ENCODE results near the gene TRANK1.

The TRANK1 gene

DNA sequence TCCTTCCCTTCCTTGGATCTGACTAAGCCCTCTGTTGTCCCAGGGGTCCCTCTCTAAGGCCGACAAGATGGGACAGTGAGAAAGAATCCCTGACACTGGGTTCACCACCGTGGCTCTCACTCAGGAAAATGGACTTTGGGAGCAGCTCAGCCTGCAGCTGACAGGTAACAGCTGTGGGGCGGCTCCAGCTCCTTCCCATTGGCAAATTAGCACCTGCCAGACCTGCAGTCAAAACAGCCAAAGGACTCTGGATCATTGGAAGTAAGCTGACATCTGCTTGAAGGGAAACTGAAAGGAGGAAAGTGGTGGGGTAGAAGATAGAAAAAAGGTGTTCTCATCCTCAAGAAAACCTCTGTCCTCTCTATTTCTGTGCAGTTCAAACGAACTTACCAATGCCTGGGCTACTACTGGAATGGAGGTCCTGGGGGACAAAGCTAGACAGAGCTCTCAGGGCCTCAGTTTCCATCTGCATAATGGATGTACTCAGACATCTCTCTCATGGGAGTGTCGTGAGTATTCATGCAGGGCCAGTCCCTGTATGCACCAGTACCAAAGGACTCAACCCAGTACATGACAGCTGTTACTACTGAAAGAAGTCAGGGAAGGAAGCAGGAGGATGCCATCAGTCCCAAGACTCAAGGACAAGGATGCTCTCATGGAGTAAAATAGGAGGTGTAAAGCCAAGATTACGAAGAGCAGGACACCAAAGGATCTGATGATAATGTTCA, 126.9 kb downstream of the TRANK1 start:
- TF ChIP-seq, protein P1, sequence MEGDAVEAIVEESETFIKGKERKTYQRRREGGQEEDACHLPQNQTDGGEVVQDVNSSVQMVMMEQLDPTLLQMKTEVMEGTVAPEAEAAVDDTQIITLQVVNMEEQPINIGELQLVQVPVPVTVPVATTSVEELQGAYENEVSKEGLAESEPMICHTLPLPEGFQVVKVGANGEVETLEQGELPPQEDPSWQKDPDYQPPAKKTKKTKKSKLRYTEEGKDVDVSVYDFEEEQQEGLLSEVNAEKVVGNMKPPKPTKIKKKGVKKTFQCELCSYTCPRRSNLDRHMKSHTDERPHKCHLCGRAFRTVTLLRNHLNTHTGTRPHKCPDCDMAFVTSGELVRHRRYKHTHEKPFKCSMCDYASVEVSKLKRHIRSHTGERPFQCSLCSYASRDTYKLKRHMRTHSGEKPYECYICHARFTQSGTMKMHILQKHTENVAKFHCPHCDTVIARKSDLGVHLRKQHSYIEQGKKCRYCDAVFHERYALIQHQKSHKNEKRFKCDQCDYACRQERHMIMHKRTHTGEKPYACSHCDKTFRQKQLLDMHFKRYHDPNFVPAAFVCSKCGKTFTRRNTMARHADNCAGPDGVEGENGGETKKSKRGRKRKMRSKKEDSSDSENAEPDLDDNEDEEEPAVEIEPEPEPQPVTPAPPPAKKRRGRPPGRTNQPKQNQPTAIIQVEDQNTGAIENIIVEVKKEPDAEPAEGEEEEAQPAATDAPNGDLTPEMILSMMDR (IDR thresholded peaks at IDR 0.05; ENCODE audit: low read depth, low read length, poor library complexity, severe bottlenecking): no peak
- TF ChIP-seq EZH2phosphoT487 (IDR thresholded peaks at IDR 0.05; ENCODE audit: borderline replicate concordance, low read length): no peak
- Histone ChIP-seq H3K9me3 (ENCODE audit: control insufficient read depth, insufficient read depth, low read length) (no peaks in the 10 kb centered on the region), H3K27ac (ENCODE audit: low read depth, low read length) (no peak overlapping the region)

DNA sequence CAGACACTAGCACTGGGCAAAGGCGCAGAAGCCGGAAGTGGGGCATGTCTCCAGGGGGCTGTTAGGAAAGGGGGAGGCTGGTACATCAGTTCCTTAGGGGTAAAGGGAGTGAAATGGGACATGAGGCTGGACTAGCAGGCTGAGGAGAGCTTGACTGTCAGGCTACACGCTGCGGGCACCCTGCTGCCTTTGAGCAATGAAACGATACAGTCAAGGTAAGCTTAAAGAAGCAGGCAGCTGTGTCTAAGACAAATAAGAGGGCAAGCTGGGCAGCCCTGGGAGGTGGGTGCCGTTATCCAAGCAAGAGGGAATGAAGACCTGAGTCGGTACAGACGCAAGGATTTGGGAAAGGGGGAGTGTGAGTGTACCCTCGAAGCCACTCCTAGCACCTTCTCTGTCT, 129.5 kb downstream of the TRANK1 start:
- no peaks in the 10 kb centered on the region for H3K27me3 ChIP-seq (ENCODE audit: control insufficient read depth, low read length)
- H3K4me2 ChIP-seq (ENCODE audit: low read length): no peak overlapping the region
- H3K36me3 ChIP-seq (ENCODE audit: control insufficient read depth, low read length): no peaks in the 10 kb centered on the region
- H3K79me2 ChIP-seq (ENCODE audit: control insufficient read depth, low read length): no peaks in the 10 kb centered on the region
- H3K4me3 ChIP-seq (ENCODE audit: low read length): no peak overlapping the region
- H3K4me1 ChIP-seq (ENCODE audit: control insufficient read depth, low read length): peaks cover 9% of the 10 kb centered on the region
- TF ChIP-seq EZH2phosphoT487 (IDR thresholded peaks at IDR 0.05; ENCODE audit: borderline replicate concordance, low read length): no peak
- TF ChIP-seq, protein P1 (IDR thresholded peaks at IDR 0.05; ENCODE audit: low read depth, low read length, poor library complexity, severe bottlenecking): no peak
- no peak overlapping the region for H3K27ac ChIP-seq (ENCODE audit: low read depth, low read length)
- H3F3A ChIP-seq (ENCODE audit: control insufficient read depth, insufficient read depth): no peaks in the 10 kb centered on the region
- H3K9me2 ChIP-seq (replicated peaks; ENCODE audit: control insufficient read depth, low read length): no peaks in the 10 kb centered on the region
- H3K9me3 ChIP-seq (ENCODE audit: control insufficient read depth, insufficient read depth, low read length): no peaks in the 10 kb centered on the region
- no peaks in the 10 kb centered on the region for H4K20me1 ChIP-seq (ENCODE audit: control insufficient read depth, insufficient read depth, low read depth, low read length)

More for the DNA sequence above, 126.9 kb downstream of the TRANK1 start:
- no peak overlapping the region for H3K4me2 ChIP-seq (ENCODE audit: low read length)
- no peaks in the 10 kb centered on the region for H3K79me2 ChIP-seq (ENCODE audit: control insufficient read depth, low read length)
- no peaks in the 10 kb centered on the region for H3K36me3 ChIP-seq (ENCODE audit: control insufficient read depth, low read length)
- H3K4me3 ChIP-seq (ENCODE audit: low read length): no peak overlapping the region
- H3K27me3 ChIP-seq (ENCODE audit: control insufficient read depth, low read length): no peaks in the 10 kb centered on the region
- no peaks in the 10 kb centered on the region for H3K9me2 ChIP-seq (replicated peaks; ENCODE audit: control insufficient read depth, low read length)
- no peaks in the 10 kb centered on the region for H4K20me1 ChIP-seq (ENCODE audit: control insufficient read depth, insufficient read depth, low read depth, low read length)
- H3K4me1 ChIP-seq (ENCODE audit: control insufficient read depth, low read length): no peaks in the 10 kb centered on the region
- H3F3A ChIP-seq (ENCODE audit: control insufficient read depth, insufficient read depth): no peaks in the 10 kb centered on the region

DNA sequence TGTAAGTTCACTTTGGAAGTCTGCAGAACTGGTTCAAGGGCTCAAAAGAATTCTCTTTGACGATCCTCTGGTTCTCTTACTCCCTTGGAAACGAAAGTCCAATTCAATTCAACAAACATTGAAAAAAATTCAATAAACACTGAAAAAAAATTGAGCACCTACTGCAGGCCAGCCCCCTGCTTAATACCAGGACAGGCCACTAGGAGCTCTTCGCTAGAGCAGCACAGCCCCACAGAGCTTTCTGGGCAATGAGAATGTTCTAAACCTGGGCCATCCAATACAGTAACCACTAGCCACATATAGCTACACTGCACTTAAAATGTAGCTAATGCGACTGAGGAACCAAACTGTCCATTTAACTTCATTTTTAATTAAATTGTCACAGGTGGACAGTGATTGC, 130.1 kb downstream of the TRANK1 start:
- TF ChIP-seq, protein P1 (IDR thresholded peaks at IDR 0.05; ENCODE audit: low read depth, low read length, poor library complexity, severe bottlenecking): peak; percentile 34
- TF ChIP-seq EZH2phosphoT487 (IDR thresholded peaks at IDR 0.05; ENCODE audit: borderline replicate concordance, low read length): no peak
- Histone ChIP-seq H3K4me2 (ENCODE audit: low read length) (no peak overlapping the region), H3K9me2 (replicated peaks; ENCODE audit: control insufficient read depth, low read length) (no peaks in the 10 kb centered on the region), H3K27me3 (ENCODE audit: control insufficient read depth, low read length) (no peaks in the 10 kb centered on the region), H3K4me3 (ENCODE audit: low read length) (no peak overlapping the region), H3K4me1 (ENCODE audit: control insufficient read depth, low read length) (peaks cover 9% of the 10 kb centered on the region), H3K79me2 (ENCODE audit: control insufficient read depth, low read length) (no peaks in the 10 kb centered on the region), H4K20me1 (ENCODE audit: control insufficient read depth, insufficient read depth, low read depth, low read length) (no peaks in the 10 kb centered on the region), H3K27ac (ENCODE audit: low read depth, low read length) (no peak overlapping the region), H3K9me3 (ENCODE audit: control insufficient read depth, insufficient read depth, low read length) (no peaks in the 10 kb centered on the region), H3F3A (ENCODE audit: control insufficient read depth, insufficient read depth) (no peaks in the 10 kb centered on the region), H3K36me3 (ENCODE audit: control insufficient read depth, low read length) (no peaks in the 10 kb centered on the region)
